ENCODE data around the gene SRD5A3. TPM values are rescaled to one million over a fixed set of nuclear protein-coding genes. Genes with fewer than 3 reads are reported as not detected.

The SRD5A3 gene
- total and polyA plus RNA-seq, 5 experiments from 2014 or later = 3.2 to 14.8 (median 7.5) TPM

DNA sequence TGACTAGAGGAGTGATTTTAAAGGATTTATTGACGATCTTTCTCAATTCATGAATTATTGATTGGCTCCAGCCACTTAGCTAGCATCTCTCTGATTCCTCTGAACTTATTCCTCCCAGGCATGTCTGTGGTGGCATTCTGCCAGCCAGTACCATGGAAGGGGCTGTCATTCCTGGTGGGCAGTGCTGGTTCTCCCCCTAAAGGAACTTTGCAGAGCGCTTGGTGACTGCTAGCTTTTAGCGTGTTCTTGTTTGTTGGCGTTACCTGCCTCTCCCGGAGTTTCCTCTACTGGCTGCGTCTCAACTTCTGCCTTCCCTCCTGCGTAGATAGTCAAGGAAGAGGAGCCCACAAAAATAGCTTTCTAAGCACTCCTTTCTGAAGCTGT, 19.3 kb downstream of the SRD5A3 start:
- H3K4me1 Mint-ChIP-seq = no peaks in the 10 kb centered on the region
- H3K27ac Mint-ChIP-seq = no peak overlapping the region

DNA sequence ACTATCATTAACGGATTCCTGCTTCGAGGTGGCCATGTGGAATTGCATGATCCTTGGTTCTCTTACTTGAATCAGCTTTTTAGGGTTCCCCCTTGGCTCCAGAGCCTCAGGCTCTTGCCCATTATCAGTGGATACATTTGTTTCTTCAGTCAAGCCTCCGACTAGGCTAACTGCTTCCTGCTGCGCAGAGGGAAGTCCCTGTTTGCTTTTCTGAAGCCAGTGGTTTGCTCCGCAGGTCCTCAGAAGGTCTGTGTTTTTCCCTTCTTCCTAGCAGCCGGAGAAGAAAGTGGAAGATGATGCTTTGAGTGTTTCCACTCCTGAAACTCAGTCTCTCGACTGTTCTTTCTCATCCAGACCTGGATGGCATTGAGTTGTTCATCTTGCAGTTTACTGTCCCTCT, 20.6 kb downstream of the SRD5A3 start:
- H3K27me3 Mint-ChIP-seq = no peaks in the 10 kb centered on the region
- no peak overlapping the region for H3K27ac Mint-ChIP-seq
- POLR2A ChIA-PET = no interaction called here
- peaks cover 0 to 4% (median 4%) of the 10 kb centered on the region in 3 donors for H3K36me3 Mint-ChIP-seq
- H3K9me3 Mint-ChIP-seq = no peaks in the 10 kb centered on the region
- no peaks in the 10 kb centered on the region for H3K4me1 Mint-ChIP-seq
- H3K4me3 Mint-ChIP-seq = no peak overlapping the region
- no peak for ATAC-seq
- DNase-seq = no peak

More for the DNA sequence above, 19.3 kb downstream of the SRD5A3 start:
- no peaks in the 10 kb centered on the region for H3K27me3 Mint-ChIP-seq
- H3K4me3 Mint-ChIP-seq = no peak overlapping the region
- POLR2A ChIA-PET = no interaction called here
- no peak for DNase-seq
- no peak for ATAC-seq
- peaks cover 0 to 4% (median 4%) of the 10 kb centered on the region in 3 donors for H3K36me3 Mint-ChIP-seq
- no peaks in the 10 kb centered on the region for H3K9me3 Mint-ChIP-seq

DNA sequence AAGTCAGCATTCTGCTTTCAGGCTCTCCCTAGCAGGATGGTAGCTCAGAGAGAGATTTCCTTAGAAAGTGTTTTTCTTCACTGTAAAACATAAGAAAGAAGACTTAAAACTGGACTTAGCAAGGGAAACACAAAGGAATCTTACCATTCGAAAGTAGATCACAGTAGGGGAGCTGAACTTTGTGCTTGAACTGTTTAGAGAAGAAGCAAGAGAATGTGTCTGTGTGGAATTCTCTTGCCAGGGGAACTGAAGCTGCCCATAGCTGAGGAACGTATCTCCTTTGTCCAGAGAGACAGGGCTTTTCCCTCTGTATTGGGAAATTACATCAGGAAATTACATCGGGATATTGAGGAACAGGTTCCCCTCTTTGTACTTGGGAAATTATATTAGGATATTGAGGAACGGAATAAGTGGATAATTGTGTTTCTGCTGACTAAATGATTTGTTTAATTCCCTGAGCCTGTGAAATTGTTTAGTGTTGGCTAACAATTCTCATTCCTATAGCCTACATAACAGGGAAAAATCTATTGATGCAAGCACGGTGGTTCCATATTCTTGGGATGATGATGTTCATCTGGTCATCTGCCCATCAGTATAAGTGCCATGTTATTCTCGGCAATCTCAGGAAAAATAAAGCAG, 21.2 kb downstream of the SRD5A3 start:
- ATAC-seq (no peak), DNase-seq (no peak)
- no peak overlapping the region for H3K27ac Mint-ChIP-seq
- H3K27me3 Mint-ChIP-seq = no peaks in the 10 kb centered on the region
- H3K9me3 Mint-ChIP-seq = no peaks in the 10 kb centered on the region
- peak overlapping the region in 1 of 10 donors; percentile 58 for H3K4me3 Mint-ChIP-seq
- H3K4me1 Mint-ChIP-seq = no peaks in the 10 kb centered on the region
- POLR2A ChIA-PET = no interaction called here
- H3K36me3 Mint-ChIP-seq = peaks cover 0 to 4% (median 2%) of the 10 kb centered on the region in 3 donors

DNA sequence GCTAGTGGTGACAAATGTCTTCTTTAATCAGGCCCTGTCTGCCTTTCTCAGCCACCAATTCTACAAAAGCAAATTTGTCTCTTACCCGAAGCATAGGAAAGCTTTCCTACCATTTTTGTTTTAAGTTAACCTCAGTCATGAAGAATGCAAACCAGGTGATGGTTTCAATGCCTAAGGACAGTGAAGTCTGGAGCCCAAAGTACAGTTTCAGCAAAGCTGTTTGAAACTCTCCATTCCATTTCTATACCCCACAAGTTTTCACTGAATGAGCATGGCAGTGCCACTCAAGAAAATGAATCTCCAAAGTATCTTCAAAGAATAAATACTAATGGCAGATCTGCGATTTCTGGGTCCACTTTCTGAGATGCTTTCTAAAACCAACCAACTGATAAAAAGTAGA, 23.9 kb downstream of the SRD5A3 start:
- DNase-seq (no peak), ATAC-seq (no peak)
- no peaks in the 10 kb centered on the region for H3K9me3 Mint-ChIP-seq
- H3K4me3 Mint-ChIP-seq = no peak overlapping the region
- H3K27ac Mint-ChIP-seq = no peak overlapping the region
- peaks cover 0 to 4% (median 2%) of the 10 kb centered on the region in 3 donors for H3K36me3 Mint-ChIP-seq
- POLR2A ChIA-PET = no interaction called here
- H3K27me3 Mint-ChIP-seq = no peaks in the 10 kb centered on the region
- no peaks in the 10 kb centered on the region for H3K4me1 Mint-ChIP-seq

DNA sequence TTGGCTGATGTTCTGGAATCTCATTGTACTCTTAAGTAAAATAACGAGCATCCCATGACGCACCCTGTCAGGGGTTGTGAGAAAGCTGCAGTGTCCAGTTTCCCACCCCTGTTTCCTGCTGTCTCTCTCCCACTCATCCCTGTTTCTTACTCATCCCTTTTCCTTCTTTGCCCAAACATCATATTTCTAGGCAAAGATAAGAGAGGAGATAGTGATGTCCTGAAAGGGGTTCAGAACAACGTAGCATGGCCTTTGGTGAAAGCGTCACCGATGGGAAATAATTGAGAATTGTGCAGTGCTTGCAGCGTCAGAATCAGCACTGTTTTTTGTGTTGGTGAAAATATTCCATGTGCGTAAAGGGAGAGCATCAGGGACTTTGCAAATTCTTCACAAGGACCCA, 26.2 kb downstream of the SRD5A3 start:
- Mint-ChIP-seq H3K36me3 (peaks cover 0 to 4% (median 2%) of the 10 kb centered on the region in 3 donors), H3K4me3 (no peak overlapping the region), H3K9me3 (no peaks in the 10 kb centered on the region), H3K27me3 (no peaks in the 10 kb centered on the region), H3K27ac (no peak overlapping the region), H3K4me1 (peaks cover 0 to 1% (median 0%) of the 10 kb centered on the region in 4 donors)
- POLR2A ChIA-PET = no interaction called here
- DNase-seq (no peak), ATAC-seq (no peak)

DNA sequence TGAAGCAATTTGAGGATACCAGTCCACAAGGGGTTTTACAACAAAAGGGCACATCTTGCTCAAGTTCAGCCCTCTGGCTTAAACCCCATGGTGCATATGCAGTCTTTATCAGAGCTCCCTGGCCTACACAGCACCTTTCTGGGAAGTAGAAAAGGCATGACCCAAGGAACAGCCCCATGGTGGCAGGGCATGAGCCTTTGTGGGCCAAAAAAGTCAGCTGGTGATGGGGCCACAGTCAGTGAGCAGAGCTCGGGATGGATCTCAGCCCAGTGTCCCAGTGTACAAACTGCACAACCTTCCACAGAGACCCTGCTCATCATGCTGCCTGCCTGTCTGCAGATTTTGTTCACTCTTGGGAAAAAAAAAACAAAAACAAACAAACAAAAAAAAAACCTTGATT, 27.4 kb downstream of the SRD5A3 start:
- H3K4me1 Mint-ChIP-seq = peaks cover 0 to 1% (median 0%) of the 10 kb centered on the region in 4 donors

DNA sequence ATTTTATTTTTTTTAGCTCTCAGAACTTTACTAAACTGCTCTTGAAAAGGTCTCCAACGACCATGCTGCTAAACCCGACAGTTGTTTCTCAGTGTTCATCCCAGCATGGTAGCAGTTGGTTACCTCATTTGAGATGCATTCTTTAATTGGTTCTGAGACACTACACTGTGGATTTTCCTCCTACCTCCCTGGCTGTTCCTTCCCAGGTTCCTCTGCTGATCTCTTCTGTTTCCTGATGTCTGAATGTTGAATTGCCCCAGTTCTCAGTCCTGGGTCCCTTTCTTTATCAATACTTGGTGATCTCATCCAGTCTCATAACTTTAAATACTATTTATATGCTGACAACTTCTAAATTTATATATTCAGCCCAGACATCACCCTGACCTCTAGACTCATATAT, 30.7 kb downstream of the SRD5A3 start:
- H3K4me3 Mint-ChIP-seq = no peak overlapping the region
- no peaks in the 10 kb centered on the region for H3K9me3 Mint-ChIP-seq
- H3K27me3 Mint-ChIP-seq = no peaks in the 10 kb centered on the region
- H3K4me1 Mint-ChIP-seq = peaks cover 0 to 1% (median 0%) of the 10 kb centered on the region in 4 donors
- no peak for ATAC-seq
- no peak overlapping the region for H3K27ac Mint-ChIP-seq
- H3K36me3 Mint-ChIP-seq = no peaks in the 10 kb centered on the region
- POLR2A ChIA-PET = no interaction called here
- DNase-seq = no peak

More for the DNA sequence above, 27.4 kb downstream of the SRD5A3 start:
- Mint-ChIP-seq H3K27ac (no peak overlapping the region), H3K4me3 (no peak overlapping the region), H3K36me3 (peaks cover 0 to 4% (median 0%) of the 10 kb centered on the region in 3 donors), H3K27me3 (no peaks in the 10 kb centered on the region), H3K9me3 (no peaks in the 10 kb centered on the region)
- no peak for ATAC-seq
- POLR2A ChIA-PET = no interaction called here
- DNase-seq = no peak

DNA sequence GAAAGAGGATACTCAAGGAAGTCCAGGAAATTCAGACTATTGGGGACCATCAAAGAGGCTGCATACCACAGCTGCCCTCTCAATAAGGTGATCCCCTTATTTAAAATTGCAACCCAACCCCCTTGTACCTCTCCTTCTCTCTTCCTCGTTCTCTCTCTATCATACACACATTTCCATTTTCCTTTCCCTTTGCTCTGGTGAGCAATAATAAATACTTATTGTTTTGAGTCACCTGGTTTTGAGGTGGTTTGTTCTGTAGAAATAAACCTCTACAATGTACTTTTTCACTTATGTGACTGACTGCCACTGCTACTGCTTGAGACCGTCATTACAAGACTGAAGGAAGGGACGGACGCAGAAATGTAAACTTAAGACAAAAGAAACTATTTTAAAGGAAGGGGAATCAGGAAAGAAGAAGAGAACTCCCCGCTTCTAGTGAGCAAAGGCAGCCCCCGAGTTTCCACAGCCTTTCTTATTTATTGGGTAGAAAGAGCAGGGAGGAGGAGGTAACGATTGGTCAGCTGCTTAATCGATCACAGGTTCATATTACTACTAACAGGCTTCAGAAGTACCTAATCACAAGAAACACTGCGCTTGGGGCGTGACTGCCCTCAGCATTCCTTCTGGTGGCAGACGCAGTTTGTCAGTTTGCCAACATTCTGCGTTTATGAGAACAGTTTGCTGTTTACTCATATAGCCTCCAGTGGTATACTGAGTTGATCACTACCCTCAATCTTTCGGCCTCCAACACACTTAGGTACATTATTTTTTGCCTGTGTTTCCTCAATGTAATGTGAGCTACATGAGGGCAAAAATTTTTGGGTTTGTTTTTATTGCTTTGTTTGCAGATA, 32.8 kb downstream of the SRD5A3 start:
- no peaks in the 10 kb centered on the region for H3K27me3 Mint-ChIP-seq
- no peak overlapping the region for H3K4me3 Mint-ChIP-seq
- no peaks in the 10 kb centered on the region for H3K36me3 Mint-ChIP-seq
- H3K9me3 Mint-ChIP-seq = no peaks in the 10 kb centered on the region
- peaks cover 0 to 1% (median 0%) of the 10 kb centered on the region in 4 donors for H3K4me1 Mint-ChIP-seq
- no peak overlapping the region for H3K27ac Mint-ChIP-seq
- ATAC-seq (no peak), DNase-seq (no peak)
- POLR2A ChIA-PET = no interaction called here

DNA sequence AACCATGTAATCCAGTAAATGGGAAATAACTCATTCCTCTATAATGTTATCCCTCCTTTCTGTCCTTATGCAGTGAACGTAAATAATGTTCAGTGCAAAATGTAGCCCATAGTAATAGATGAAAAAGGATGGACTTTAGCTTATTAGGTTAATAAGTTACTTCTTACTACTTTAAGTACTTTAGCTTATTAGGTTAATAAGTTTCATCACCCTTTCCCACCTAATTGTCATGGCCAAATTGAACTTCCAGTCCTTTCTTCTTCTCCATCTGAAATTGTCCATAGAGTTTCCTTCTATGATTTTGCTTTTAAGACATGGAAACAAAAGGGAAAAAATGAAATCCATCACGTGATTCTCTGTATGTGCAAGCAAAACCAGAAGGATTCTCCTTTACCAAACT, 34.5 kb downstream of the SRD5A3 start:
- peaks cover 0 to 1% (median 0%) of the 10 kb centered on the region in 4 donors for H3K4me1 Mint-ChIP-seq
- no peaks in the 10 kb centered on the region for H3K36me3 Mint-ChIP-seq
- H3K4me3 Mint-ChIP-seq = no peak overlapping the region
- no peaks in the 10 kb centered on the region for H3K27me3 Mint-ChIP-seq
- ATAC-seq (no peak), DNase-seq (no peak)
- POLR2A ChIA-PET = no interaction called here
- no peak overlapping the region for H3K27ac Mint-ChIP-seq
- no peaks in the 10 kb centered on the region for H3K9me3 Mint-ChIP-seq

DNA sequence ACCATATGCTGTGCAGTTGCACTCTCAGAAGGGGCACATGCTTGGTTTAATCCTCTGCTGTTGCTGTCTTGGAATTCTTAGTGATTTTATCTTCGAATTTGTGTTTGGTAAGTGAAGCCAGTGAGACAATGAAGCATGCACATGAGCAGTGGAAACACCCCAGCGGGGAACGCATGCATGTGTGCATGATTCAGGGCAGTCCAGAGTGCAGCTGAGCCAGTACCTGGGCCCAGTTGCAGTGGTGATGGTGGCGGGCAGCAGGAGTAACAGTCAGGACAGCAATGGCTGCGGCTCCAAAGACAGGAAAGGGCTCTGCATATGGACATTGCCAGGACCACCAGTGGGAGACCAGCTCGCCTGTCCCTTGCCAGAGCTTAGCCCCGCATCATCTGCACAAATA, 35.5 kb downstream of the SRD5A3 start:
- POLR2A ChIA-PET = no interaction called here
- H3K27me3 Mint-ChIP-seq = no peaks in the 10 kb centered on the region
- DNase-seq (no peak), ATAC-seq (no peak)
- no peaks in the 10 kb centered on the region for H3K9me3 Mint-ChIP-seq
- H3K4me1 Mint-ChIP-seq = peaks cover 0 to 1% (median 0%) of the 10 kb centered on the region in 4 donors
- H3K4me3 Mint-ChIP-seq = no peak overlapping the region
- no peaks in the 10 kb centered on the region for H3K36me3 Mint-ChIP-seq
- no peak overlapping the region for H3K27ac Mint-ChIP-seq

DNA sequence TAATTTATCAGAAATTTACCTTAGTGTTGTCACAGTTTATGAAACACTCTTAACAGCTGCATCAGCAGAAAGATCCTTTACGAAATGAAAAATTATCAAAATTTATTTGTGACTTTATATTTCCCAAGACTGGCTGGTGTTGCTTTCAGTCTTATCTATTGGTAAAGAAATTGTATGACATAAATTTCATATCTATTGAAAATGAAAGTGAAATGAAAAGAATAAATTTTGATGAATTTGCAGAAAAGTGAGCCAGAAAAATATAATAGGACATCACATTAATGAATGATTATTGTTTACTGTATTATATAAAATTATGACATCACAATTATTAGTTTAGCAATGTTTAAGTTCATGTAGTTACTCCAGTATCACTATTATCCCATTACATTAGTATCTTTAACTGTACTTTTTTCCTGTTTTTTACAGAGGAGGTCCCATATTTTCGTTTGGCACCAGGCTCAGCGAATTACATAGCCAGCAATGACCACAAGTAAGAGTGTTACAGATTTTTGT, 36.5 kb downstream of the SRD5A3 start:
- Mint-ChIP-seq H3K9me3 (no peaks in the 10 kb centered on the region), H3K4me1 (no peaks in the 10 kb centered on the region), H3K4me3 (no peak overlapping the region), H3K27me3 (no peaks in the 10 kb centered on the region), H3K27ac (no peak overlapping the region), H3K36me3 (no peaks in the 10 kb centered on the region)
- POLR2A ChIA-PET = no interaction called here
- DNase-seq (no peak), ATAC-seq (no peak)

DNA sequence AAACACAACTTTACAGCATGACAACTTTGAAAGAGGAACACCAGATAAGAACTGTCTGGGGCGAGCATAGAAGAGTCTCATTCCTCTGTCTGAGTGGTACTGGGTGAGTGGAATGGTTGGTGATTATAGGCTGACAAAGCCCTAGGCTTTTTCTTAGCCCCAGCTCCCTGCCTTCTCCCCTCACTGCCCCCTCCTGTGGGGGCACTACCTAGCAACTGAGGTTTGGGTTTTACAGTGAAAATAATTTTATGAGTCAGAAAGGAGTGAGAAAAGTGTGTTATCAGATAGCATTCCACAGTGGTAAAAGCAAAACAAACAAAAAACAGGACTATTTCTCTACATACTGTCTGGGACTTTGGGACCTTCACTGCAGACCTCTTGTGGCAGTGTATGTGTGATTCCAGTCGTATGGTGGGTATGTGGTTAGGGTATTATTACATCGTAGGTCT, 39.2 kb downstream of the SRD5A3 start:
- DNase-seq = no peak
- Mint-ChIP-seq H3K36me3 (no peaks in the 10 kb centered on the region), H3K4me3 (no peak overlapping the region), H3K27ac (no peak overlapping the region), H3K9me3 (no peaks in the 10 kb centered on the region), H3K27me3 (no peaks in the 10 kb centered on the region), H3K4me1 (no peaks in the 10 kb centered on the region)
- POLR2A ChIA-PET = no interaction called here
- no peak for ATAC-seq

DNA sequence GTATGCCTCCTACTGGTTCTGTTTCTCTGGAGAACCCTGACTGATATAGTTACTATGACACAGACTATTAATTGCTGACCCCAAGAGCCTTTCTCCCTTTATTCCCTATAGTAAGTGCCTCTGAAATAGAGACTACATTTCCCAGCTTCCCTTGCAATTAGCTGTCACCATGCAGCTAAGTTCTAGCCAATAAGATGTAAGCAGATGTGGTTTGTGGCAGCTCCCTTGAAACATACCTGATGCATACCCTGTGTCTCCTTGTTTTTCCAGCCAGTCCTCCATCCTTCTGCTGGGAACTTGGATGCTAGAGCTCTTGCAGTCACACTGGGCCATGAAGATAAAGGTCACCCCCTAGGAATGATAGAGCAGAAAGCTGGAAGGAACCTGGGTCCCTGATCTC, 40.0 kb downstream of the SRD5A3 start:
- DNase-seq (no peak), ATAC-seq (no peak)
- Mint-ChIP-seq H3K27me3 (no peaks in the 10 kb centered on the region), H3K4me1 (no peaks in the 10 kb centered on the region), H3K9me3 (no peaks in the 10 kb centered on the region), H3K27ac (no peak overlapping the region), H3K36me3 (no peaks in the 10 kb centered on the region), H3K4me3 (no peak overlapping the region)
- POLR2A ChIA-PET = no interaction called here
